BJ (cell line): ENCODE measurements around the gene TWSG1. TPM values are rescaled to one million over a fixed set of nuclear protein-coding genes. Genes with fewer than 3 reads are reported as not detected.

ENCODE experiments used
- CTCF ChIA-PET: fragments of 350-600 bp; formaldehyde crosslinking; extraction: SDS; loops from one replicate; lab custom pipeline; 2021; ENCODE audit warnings: antibody characterized with exemption, inconsistent platforms; lab: Yijun Ruan, JAX
- POLR2A ChIA-PET: fragments of 300-600 bp; sonication (Branson Sonifier 250); formaldehyde crosslinking; extraction: SDS; loops from one replicate; lab custom pipeline; 2021; ENCODE audit warnings: antibody characterized with exemption; lab: Charles Lee
- DNase-seq: peaks from one replicate; pipeline ENCODE4 v3.0.0-alpha.2; 2011; ENCODE audit warnings: low read depth
- H3K27me3 ChIP-seq: 2 replicates; pipeline ENCODE4 v1.6.0; 2011; ENCODE audit warnings: low read length; ENCODE audit not compliant: control insufficient read depth, insufficient read depth
- H3K36me3 ChIP-seq: 2 replicates; pipeline ENCODE4 v1.5.1; 2011; ENCODE audit warnings: low read length; ENCODE audit not compliant: control insufficient read depth, insufficient read depth
- H3K4me3 ChIP-seq: 2 replicates; pipeline ENCODE4 v1.5.1; 2011; ENCODE audit warnings: low read depth, mild to moderate bottlenecking, control low read depth, low read length
- polyA plus RNA-seq: library from polyadenylated mRNA; depleted of rRNA; stranded (reverse); fragments of >200 nt; gene quantifications from 2 replicates; pipeline ENCODE4 v1.2.3, GENCODE V29; 2011
- TF ChIP-seq, protein P1 (sequence below): IDR thresholded peaks from 2 replicates; pipeline ENCODE4 v1.5.1; 2011; ENCODE audit warnings: low read depth, mild to moderate bottlenecking, control low read depth, inconsistent platforms, low read length, moderate library complexity; ENCODE audit not compliant: insufficient read depth

Gene TWSG1
- polyA plus RNA-seq, 1 experiment = 127 TPM

DNA sequence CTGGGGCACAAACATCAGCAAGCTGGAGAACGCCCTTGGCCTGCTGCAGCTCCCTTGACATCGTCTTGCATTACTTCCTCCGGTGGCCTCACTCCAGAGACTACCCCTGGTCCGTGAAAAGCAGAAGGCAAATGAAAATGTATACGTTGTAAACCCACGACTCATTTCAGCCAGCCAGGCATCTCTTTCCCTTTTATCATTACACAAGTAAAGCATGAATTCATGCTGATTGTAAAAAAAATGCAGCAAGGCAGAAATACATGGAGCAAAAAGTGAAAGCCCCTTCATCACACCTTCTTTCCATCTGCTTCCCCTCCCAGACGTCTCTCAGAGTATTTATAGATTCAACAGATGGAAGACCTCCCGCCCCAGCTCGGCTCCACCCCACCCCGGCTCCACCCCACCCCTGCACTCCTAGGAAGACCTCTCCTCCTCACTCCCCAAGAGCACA, 99.1 kb downstream of the TWSG1 start:
- no peaks in the 10 kb centered on the region for H3K36me3 ChIP-seq
- no peaks in the 10 kb centered on the region for H3K27me3 ChIP-seq
- TF ChIP-seq, protein P1, sequence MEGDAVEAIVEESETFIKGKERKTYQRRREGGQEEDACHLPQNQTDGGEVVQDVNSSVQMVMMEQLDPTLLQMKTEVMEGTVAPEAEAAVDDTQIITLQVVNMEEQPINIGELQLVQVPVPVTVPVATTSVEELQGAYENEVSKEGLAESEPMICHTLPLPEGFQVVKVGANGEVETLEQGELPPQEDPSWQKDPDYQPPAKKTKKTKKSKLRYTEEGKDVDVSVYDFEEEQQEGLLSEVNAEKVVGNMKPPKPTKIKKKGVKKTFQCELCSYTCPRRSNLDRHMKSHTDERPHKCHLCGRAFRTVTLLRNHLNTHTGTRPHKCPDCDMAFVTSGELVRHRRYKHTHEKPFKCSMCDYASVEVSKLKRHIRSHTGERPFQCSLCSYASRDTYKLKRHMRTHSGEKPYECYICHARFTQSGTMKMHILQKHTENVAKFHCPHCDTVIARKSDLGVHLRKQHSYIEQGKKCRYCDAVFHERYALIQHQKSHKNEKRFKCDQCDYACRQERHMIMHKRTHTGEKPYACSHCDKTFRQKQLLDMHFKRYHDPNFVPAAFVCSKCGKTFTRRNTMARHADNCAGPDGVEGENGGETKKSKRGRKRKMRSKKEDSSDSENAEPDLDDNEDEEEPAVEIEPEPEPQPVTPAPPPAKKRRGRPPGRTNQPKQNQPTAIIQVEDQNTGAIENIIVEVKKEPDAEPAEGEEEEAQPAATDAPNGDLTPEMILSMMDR = no peak
- H3K4me3 ChIP-seq = no peak overlapping the region
- no peak for DNase-seq
- CTCF ChIA-PET = interaction anchor here (1.0 kb wide), 1 partner anchor 36 kb away, joined by 3 read pairs; no protein-coding TSS in a partner anchor
- POLR2A ChIA-PET = no interaction called here

DNA sequence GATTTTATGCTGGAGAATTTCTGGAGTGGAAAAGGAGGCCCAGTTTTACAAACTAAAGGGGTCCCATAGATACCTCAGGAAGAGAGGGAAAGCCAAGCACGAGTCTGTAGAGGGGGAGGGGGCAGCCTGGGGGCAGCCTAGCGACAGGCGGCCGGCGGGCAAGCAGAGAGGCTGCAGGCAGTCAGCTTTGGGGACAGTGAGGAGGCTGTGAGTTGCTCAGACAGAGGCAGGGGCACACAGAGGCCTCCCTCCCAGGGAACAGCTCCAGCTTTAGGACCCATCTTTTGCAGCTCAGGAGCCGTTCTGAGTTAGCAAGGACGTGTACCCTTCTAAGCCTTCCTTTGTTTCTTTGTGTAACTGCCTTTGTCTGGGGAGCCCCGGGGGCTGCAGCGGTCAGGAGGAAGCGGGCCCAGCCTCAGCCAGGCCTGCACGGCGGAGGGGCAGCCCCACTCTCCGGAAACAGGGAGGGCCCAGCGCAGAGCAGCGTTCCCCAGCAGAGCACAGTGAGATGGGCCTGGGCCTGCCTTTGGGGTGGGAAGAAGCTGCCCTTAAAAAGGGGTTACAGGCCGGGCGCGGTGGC, 99.6 kb downstream of the TWSG1 start:
- CTCF ChIA-PET = interaction anchor here (1.0 kb wide), 1 partner anchor 35 kb away, joined by 3 read pairs; no protein-coding TSS in a partner anchor
- no peak for DNase-seq
- Histone ChIP-seq H3K36me3 (no peaks in the 10 kb centered on the region), H3K27me3 (no peaks in the 10 kb centered on the region), H3K4me3 (no peak overlapping the region)
- POLR2A ChIA-PET = no interaction called here
- TF ChIP-seq, protein P1 = no peak

DNA sequence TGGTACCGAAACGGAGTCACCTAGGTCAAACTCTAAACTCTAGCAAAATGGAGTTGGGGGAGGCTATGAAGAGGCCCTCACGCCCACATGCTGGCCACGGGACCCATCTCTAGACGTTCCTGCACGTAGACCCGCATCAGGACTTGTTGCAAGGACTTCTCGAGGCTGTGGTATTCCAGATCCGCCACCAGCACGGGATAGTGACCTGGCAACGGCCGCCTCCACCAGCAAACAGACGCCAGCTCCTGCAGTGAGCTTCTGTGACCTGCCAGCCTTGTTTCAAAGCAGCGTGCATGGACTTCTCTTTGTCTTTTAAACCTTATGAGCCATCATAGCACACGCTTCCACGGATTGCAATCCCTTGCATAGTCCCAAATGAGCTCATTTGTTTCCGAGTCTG, 100.5 kb downstream of the TWSG1 start:
- no peaks in the 10 kb centered on the region for H3K36me3 ChIP-seq
- H3K4me3 ChIP-seq = no peak overlapping the region
- DNase-seq = no peak
- CTCF ChIA-PET = interaction anchor here (0.8 kb wide), 1 partner anchor 133 kb away, joined by 3 read pairs; no protein-coding TSS in a partner anchor
- POLR2A ChIA-PET = no interaction called here
- no peaks in the 10 kb centered on the region for H3K27me3 ChIP-seq
- TF ChIP-seq, protein P1 = no peak

- TF ChIP-seq, protein P1 = no peak
- CTCF ChIA-PET = interaction anchor here (1.6 kb wide), 1 partner anchor 9 kb away, joined by 3 read pairs; no protein-coding TSS in a partner anchor
- Histone ChIP-seq H3K36me3 (no peaks in the 10 kb centered on the region), H3K27me3 (no peaks in the 10 kb centered on the region), H3K4me3 (no peak overlapping the region)
- DNase-seq = no peak
- POLR2A ChIA-PET = interaction anchor here (0.9 kb wide), 1 partner anchor 771 kb away, joined by 5 read pairs; no protein-coding TSS in a partner anchor
Observed at GRCh38 chr18:9436206-9436929, 101.8 kb downstream of the TWSG1 start.

- ChIA-PET CTCF (interaction anchor here (1.6 kb wide), 1 partner anchor 9 kb away, joined by 3 read pairs; no protein-coding TSS in a partner anchor), POLR2A (interaction anchor here (0.6 to 0.9 kb wide), 2 partner anchors 34 to 771 kb away, joined by 3 to 5 read pairs; no protein-coding TSS in a partner anchor)
- H3K36me3 ChIP-seq = no peaks in the 10 kb centered on the region
- TF ChIP-seq, protein P1 = no peak
- no peak overlapping the region for H3K4me3 ChIP-seq
- H3K27me3 ChIP-seq = no peaks in the 10 kb centered on the region
- peak; percentile 54 for DNase-seq
Observed at GRCh38 chr18:9437021-9437437, 102.5 kb downstream of the TWSG1 start.
